ENCODE results near the gene PROC. TPM values are rescaled to one million over a fixed set of nuclear protein-coding genes. Genes with fewer than 3 reads are reported as not detected.

PROC gene
- total RNA-seq, 2 donors from 2014 or later: not detected

GRCh38 chr2:127421871-127422558 lies 3.8 kb downstream of the PROC start:
- Histone ChIP-seq H3K4me3 (no peak overlapping the region), H3K27ac (no peak overlapping the region), H3K9me3 (no peaks in the 10 kb centered on the region), H3K36me3 (no peaks in the 10 kb centered on the region), H3K4me1 (peaks cover 0 to 15% of the 10 kb centered on the region in 2 donors), H3K27me3 (peaks cover 0 to 17% of the 10 kb centered on the region in 2 donors)
- TF ChIP-seq CTCF (IDR thresholded peaks at IDR 0.05): no peak
- DNase-seq (ENCODE audit: low spot score): peak; percentile 52

- Histone ChIP-seq H3K36me3 (no peaks in the 10 kb centered on the region), H3K9me3 (no peaks in the 10 kb centered on the region), H3K27me3 (peaks cover 0 to 17% of the 10 kb centered on the region in 2 donors), H3K4me3 (peak overlapping the region in 1 of 2 donors; percentile 41), H3K27ac (no peak overlapping the region), H3K4me1 (peaks cover 0 to 15% of the 10 kb centered on the region in 2 donors)
- no peak for TF ChIP-seq CTCF (IDR thresholded peaks at IDR 0.05)
- peak; percentile 54 for DNase-seq (ENCODE audit: low spot score)
These were observed 4.6 kb downstream of the PROC start for GRCh38 chr2:127422559-127423477.

- peaks cover 0 to 17% of the 10 kb centered on the region in 2 donors for H3K27me3 ChIP-seq
- peaks cover 0 to 15% of the 10 kb centered on the region in 2 donors for H3K4me1 ChIP-seq
- TF ChIP-seq CTCF (IDR thresholded peaks at IDR 0.05): no peak
- H3K36me3 ChIP-seq: no peaks in the 10 kb centered on the region
- no peak overlapping the region for H3K27ac ChIP-seq
- H3K9me3 ChIP-seq: no peaks in the 10 kb centered on the region
- H3K4me3 ChIP-seq: peak overlapping the region in 1 of 2 donors; percentile 41
- DNase-seq (ENCODE audit: low spot score): peak; percentile 55
These were observed 5.2 kb downstream of the PROC start for GRCh38 chr2:127423478-127423843.

- no peak for DNase-seq (ENCODE audit: low spot score)
- H3K9me3 ChIP-seq: no peaks in the 10 kb centered on the region
- H3K27me3 ChIP-seq: peaks cover 0 to 17% of the 10 kb centered on the region in 2 donors
- TF ChIP-seq CTCF (IDR thresholded peaks at IDR 0.05): no peak
- peaks cover 0 to 15% of the 10 kb centered on the region in 2 donors for H3K4me1 ChIP-seq
- H3K4me3 ChIP-seq: peak overlapping the region in 1 of 2 donors; percentile 41
- H3K27ac ChIP-seq: no peak overlapping the region
- H3K36me3 ChIP-seq: no peaks in the 10 kb centered on the region
These were observed 5.7 kb downstream of the PROC start for GRCh38 chr2:127423880-127424279.

- peak; percentile 51 for DNase-seq (ENCODE audit: low spot score)
- no peak for TF ChIP-seq CTCF (IDR thresholded peaks at IDR 0.05)
- Histone ChIP-seq H3K4me3 (no peak overlapping the region), H3K36me3 (no peaks in the 10 kb centered on the region), H3K27me3 (peaks cover 0 to 17% of the 10 kb centered on the region in 2 donors), H3K4me1 (peaks cover 0 to 15% of the 10 kb centered on the region in 2 donors), H3K27ac (no peak overlapping the region), H3K9me3 (no peaks in the 10 kb centered on the region)
These were observed 6.6 kb downstream of the PROC start for GRCh38 chr2:127424598-127425520.
